Neutrophil (primary cell): ENCODE results near the gene ATXN2.

Experiments used
- H3K27ac ChIP-seq: fragments of 200-600 bp; sonication (generic); 2 replicates; pipeline ENCODE4 v1.5.1; 2016; ENCODE audit warnings: mild to moderate bottlenecking, moderate library complexity
- H3K27me3 ChIP-seq: fragments of 200-600 bp; sonication (generic); 2 replicates; pipeline ENCODE4 v1.6.0; 2016; ENCODE audit warnings: mild to moderate bottlenecking
- H3K36me3 ChIP-seq: fragments of 200-600 bp; sonication (generic); 2 replicates; pipeline ENCODE4 v1.5.1; 2017
- H3K4me1 ChIP-seq, 2 experiments: fragments of 200-600 bp in 1 of 2; sonication (generic) in 1 of 2; 1 replicate in 1 of 2; 2 replicates in 1 of 2; pipeline versions ENCODE4 v1.5.1 to v1.6.1; 2013 to 2016; ENCODE audit warnings: low read depth in 1 of 2, low read length in 1 of 2, mild to moderate bottlenecking in 1 of 2, moderate library complexity in 1 of 2; ENCODE audit not compliant: control insufficient read depth in 1 of 2, insufficient read depth in 1 of 2
- H3K4me3 ChIP-seq, 2 experiments: fragments of 200-600 bp in 1 of 2; sonication (generic) in 1 of 2; 1 replicate in 1 of 2; 2 replicates in 1 of 2; pipeline ENCODE4 v1.5.1; 2013 to 2016; ENCODE audit warnings: low read depth in 1 of 2, low read length in 1 of 2, mild to moderate bottlenecking in 1 of 2, moderate library complexity in 1 of 2
- H3K9me3 ChIP-seq: fragments of 200-600 bp; sonication (generic); 2 replicates; pipeline ENCODE4 v1.5.1; 2016
- TF ChIP-seq, protein P1 (sequence below): fragments of 200-600 bp; sonication (generic); IDR thresholded peaks from 2 replicates; pipeline ENCODE4 v1.5.1; 2016; ENCODE audit warnings: antibody characterized with exemption

ATXN2 gene

DNA sequence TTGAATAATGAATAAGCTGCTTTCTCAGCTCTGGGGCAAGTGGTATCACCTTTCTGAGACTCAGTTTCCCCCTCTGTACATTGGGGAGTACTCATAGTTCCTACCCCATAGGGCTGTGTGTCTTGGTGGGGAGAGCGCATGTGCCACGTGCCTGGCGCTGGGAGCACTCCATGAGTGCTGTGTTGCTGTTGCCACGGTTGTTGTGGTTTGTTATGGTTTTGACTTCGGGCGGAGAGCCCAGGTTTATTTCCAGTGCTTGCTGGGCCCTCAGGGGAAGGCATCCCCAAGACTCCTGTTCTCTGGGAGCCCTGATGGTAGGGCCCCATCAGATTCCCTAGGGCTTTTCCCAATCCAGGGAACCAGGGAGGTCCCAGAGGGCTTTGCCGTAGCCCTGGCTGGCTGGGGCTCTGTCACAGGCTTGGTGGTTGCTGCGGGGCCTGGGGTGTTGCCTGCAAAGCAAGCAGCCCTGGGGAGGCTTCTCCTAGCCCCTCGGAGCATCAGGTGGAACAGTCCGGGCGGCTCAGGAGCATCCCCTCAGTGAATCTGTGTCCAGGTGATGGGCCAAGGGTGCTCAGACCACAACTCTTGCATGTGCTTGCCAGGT, 174.8 kb downstream of the ATXN2 start:
- H3K4me3 ChIP-seq: no peak overlapping the region
- no peaks in the 10 kb centered on the region for H3K9me3 ChIP-seq
- peak overlapping the region; percentile 95 for H3K27ac ChIP-seq
- peaks cover 41 to 46% of the 10 kb centered on the region in 2 experiments for H3K4me1 ChIP-seq
- TF ChIP-seq, protein P1, sequence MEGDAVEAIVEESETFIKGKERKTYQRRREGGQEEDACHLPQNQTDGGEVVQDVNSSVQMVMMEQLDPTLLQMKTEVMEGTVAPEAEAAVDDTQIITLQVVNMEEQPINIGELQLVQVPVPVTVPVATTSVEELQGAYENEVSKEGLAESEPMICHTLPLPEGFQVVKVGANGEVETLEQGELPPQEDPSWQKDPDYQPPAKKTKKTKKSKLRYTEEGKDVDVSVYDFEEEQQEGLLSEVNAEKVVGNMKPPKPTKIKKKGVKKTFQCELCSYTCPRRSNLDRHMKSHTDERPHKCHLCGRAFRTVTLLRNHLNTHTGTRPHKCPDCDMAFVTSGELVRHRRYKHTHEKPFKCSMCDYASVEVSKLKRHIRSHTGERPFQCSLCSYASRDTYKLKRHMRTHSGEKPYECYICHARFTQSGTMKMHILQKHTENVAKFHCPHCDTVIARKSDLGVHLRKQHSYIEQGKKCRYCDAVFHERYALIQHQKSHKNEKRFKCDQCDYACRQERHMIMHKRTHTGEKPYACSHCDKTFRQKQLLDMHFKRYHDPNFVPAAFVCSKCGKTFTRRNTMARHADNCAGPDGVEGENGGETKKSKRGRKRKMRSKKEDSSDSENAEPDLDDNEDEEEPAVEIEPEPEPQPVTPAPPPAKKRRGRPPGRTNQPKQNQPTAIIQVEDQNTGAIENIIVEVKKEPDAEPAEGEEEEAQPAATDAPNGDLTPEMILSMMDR: no peak
- peaks cover 26% of the 10 kb centered on the region for H3K36me3 ChIP-seq
- H3K27me3 ChIP-seq: no peaks in the 10 kb centered on the region

DNA sequence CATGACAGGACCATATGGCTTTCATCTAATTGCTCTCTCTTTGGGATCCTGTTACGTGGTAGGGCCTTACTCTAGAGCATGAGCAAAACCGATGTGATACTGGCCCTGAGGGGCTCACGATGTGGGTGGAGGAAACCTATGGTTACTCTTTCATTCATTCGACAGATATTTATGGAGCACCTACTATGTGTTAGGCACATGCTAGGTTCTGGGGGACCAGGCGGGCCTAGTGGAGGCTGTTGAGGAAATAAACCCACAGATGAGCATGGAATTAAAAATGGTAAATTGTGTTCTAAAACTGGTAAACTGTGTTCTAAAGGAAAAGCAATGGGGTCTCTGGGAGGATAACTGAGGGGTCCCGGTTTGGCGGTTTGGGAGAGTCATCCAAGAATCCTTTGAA, 178.6 kb downstream of the ATXN2 start:
- Histone ChIP-seq H3K27me3 (no peaks in the 10 kb centered on the region), H3K4me1 (peaks cover 3 to 8% of the 10 kb centered on the region in 2 experiments), H3K27ac (no peak overlapping the region), H3K4me3 (no peak overlapping the region), H3K9me3 (no peaks in the 10 kb centered on the region), H3K36me3 (peaks cover 52% of the 10 kb centered on the region)
- TF ChIP-seq, protein P1: no peak

- TF ChIP-seq, protein P1: no peak
- Histone ChIP-seq H3K27me3 (no peaks in the 10 kb centered on the region), H3K27ac (no peak overlapping the region), H3K4me3 (no peak overlapping the region), H3K4me1 (peaks cover 0 to under 1% of the 10 kb centered on the region in 2 experiments), H3K36me3 (peaks cover 52% of the 10 kb centered on the region), H3K9me3 (no peaks in the 10 kb centered on the region)
Observed at GRCh38 chr12:111419784-111420183, 179.3 kb downstream of the ATXN2 start.

DNA sequence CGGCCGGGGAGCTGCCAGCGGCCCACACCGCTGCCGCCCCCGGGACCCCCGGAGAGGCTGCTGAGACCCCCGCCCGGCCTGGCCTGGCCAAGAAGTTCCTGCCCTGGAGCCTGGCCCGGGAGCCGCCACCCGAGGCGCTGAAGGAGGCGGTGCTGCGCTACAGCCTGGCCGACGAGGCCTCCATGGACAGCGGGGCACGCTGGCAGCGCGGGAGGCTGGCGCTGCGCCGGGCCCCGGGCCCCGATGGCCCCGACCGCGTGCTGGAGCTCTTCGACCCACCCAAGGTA, 180.6 kb downstream of the ATXN2 start:
- H3K36me3 ChIP-seq: peaks cover 52% of the 10 kb centered on the region
- TF ChIP-seq, protein P1: no peak
- peaks cover 2 to 5% of the 10 kb centered on the region in 2 experiments for H3K4me1 ChIP-seq
- no peaks in the 10 kb centered on the region for H3K9me3 ChIP-seq
- H3K4me3 ChIP-seq: no peak overlapping the region
- H3K27me3 ChIP-seq: no peaks in the 10 kb centered on the region
- no peak overlapping the region for H3K27ac ChIP-seq

DNA sequence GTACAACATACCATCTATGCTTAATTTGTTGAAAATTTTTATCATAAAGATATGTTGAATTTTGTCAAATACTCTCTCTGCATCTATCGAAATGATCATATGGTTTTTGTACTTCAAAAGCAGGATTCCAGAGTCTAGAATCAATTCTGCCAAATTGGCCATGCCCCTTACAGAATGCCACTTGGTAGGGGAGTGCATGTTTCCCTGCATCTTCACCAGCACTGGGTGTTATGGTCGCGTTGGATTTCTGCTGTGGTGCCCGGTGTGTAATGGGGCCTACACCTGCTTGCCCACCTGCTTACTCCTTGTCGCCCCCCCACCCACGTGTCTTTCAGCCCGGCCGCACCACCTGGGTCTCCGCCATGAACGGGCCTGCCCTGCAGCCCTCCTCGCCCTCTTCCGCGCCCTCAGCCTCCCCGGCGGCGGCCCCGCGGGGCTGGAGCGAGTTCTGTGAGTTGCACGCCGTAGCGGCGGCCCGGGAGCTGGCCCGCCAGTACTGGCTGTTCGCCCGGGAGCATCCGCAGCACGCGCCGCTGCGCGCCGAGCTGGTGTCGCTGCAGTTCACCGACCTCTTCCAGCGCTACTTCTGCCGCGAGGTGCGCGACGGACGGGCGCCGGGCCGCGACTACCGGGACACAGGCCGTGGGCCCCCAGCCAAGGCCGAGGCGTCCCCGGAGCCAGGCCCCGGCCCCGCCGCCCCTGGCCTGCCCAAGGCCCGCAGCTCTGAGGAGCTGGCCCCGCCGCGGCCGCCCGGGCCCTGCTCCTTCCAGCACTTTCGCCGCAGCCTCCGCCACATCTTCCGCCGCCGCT, 181.1 kb downstream of the ATXN2 start:
- Histone ChIP-seq H3K9me3 (no peaks in the 10 kb centered on the region), H3K4me3 (no peak overlapping the region), H3K27me3 (no peaks in the 10 kb centered on the region), H3K36me3 (peaks cover 52% of the 10 kb centered on the region), H3K27ac (no peak overlapping the region), H3K4me1 (peaks cover 3 to 11% of the 10 kb centered on the region in 2 experiments)
- TF ChIP-seq, protein P1: no peak
